HG03039 (cell line): ENCODE measurements around the gene TNRC18.

Source experiments
- ATAC-seq: cut with Tn5 transposase; IDR thresholded peaks from one replicate; pipeline ENCODE4 v1.9.1; 2021; ENCODE audit warnings: mild to moderate bottlenecking, moderate library complexity; ENCODE audit not compliant: unreplicated experiment

TNRC18 gene

GRCh38 chr7:5450549-5451327 is 27.1 kb upstream of the TNRC18 start:
- no peak for ATAC-seq

DNA sequence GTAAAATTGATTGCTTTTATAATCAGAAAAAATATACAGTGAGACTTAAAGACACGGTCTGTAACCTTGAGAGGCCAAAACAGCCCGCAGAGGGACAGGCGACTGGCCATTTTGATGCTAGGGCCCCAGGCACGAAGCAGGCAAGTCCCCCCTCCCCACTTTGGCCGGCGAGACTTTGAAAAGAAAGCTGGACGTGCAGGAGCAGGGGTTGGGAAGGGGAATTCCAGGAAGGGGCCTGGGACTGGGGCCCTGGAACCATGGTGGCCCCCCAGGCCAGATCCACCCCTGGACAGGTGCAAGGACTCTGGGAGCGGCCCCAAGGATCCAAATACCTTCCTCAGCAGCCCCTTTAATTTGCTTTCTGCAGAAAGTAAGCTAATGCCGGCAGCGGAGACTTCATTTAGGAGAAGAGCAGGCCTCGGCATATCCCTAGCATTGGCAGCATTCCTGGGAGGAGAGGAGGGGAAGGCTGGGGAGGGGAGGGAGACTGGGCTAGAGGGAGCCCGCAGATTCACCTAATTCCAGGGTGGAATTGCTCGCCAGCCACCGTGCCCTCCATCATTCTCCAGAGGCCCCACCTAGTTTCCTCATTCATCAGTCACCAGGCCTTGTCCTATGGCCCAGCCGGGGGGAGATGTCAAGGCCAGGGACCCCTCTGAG is 24.9 kb upstream of the TNRC18 start:
- ATAC-seq: no peak

GRCh38 chr7:5445981-5446594 is 22.5 kb upstream of the TNRC18 start:
- no peak for ATAC-seq

DNA sequence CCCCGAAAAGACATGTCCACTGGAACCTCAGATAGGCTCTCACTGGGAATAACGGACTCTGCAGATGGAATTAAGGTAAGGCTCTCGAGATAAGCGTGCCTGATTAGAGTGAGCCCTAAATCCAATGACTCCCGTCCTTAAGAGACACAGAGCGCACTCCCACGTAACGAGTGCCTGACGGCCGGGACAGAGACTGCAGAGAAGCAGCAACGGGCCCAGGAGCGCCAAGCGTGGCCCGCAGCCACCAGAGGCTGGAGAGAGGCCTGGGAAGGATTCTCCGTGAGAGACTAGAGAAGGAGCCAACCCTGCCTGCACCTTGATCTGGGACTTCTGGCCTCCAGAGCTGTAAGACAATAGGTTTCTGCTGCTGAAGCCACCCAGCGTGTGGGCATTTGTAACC is 20.0 kb upstream of the TNRC18 start:
- no peak for ATAC-seq

DNA sequence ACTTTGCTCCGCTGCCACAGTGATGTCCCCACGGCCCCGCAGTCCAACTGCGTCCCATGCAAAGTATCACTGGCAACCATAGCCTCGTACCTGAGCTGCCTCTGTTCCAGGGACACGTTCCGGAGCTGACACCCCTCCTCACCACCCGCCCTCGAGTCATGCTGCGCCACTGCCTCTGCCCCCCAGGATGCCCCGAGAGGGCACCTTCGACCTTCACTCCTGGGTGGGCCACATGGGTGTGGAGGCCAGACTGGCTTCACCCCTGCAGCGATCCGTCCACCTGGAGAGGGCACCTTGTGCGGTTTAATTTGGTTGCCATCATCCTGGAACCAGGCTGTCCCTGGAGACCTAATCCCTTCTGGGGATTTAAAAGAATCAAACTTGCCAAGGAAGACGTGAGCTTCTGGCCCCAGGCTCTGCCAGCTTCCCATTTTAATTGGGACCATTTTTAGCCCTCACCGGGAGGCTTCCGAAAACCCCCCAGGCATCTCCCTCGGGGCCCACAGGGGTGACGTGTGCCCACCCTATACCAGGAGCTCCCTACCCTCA is 19.2 kb upstream of the TNRC18 start:
- no peak for ATAC-seq

DNA sequence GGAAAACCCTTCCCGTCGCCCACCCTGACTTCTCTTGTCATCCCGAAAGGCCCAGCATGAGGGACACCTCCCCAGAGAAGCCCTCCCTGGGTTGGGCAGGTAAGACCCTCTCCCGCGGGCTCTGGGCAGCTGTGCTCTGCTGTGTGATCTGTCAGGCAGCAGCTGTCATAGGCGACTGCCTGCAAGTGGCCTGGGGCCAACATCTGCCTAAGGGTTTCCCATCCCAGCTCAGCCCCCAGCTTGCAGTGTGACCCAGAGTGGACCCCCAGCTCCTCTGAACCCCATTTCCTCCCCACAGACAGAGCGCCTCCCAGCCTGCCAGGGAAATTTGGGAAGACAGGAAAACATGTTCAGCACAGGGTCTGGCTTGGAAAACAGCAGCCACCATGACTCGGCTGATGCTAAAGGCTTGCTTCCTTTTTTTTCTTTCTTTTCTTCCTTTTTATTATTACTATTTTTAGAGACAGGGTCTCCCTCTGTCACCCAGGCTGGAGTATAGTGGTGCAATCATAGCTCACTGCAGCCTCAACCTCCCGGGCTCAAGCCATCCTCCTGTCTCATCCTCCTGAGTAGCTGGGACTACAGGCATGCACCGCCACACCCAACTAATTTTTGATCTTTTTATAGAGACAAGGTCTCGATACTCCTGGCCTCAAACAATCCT is 18.3 kb upstream of the TNRC18 start:
- ATAC-seq: no peak

DNA sequence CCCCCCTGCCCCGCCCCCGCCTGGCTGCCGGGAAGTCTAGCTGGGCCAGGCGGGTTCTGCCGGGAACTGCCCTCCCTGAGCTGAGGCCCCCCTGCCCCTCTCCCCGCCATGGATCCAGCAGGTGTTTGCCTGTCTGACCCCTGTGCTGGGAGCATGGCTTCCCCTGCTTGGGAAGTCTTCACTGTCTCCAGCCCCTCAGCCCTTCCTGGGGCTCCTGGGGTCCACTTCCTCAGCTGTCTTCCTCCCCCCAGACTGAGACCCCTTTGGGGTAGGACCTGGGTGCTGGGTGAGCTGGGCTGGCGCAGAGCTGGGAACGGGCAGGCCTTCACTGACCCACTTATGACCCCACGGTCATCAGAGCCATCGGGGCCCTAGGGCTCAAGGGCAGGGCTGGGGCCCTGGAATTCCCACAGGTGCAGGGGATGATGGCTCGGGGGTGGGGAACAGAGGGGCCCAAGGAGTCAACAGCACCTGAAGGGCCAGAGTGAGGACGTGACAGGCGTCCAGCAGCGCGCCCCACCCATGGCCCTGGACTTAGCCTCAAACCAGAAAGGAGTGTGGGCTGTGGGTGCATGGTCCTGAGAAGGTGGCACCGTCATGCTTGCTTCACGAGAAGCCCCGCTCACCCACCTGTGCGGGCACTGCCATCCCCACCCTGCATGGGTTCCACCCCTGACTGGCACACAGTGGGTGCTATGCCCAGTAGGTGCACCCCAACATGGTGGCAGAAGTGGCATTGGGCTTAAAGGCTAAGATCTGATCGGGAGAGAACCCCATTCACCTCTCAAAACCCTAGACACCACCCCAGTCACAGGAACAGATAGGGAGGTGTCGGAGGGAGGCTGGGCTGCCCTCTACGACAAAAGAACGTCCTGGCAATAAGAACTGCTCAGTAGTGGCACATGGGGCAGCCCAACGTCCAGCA is 16.2 kb upstream of the TNRC18 start:
- no peak for ATAC-seq

DNA sequence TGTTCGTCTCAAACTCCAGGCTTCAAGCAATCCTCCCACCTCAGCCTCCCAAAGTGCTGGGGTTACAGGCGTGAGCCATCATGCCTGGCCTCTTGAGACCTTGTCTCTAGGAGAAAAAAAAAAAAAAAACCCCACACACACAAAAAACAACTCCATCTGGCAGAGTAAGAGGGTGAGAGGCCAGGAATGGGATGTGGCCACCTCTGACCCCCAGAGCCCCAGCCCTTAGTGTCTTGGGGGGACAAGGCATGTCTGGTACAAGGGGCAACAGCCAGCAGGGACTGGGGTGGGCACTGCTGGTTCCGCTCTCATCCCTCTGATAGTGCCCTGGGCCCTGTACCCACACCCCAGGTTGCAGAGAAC is 15.6 kb upstream of the TNRC18 start:
- no peak for ATAC-seq

DNA sequence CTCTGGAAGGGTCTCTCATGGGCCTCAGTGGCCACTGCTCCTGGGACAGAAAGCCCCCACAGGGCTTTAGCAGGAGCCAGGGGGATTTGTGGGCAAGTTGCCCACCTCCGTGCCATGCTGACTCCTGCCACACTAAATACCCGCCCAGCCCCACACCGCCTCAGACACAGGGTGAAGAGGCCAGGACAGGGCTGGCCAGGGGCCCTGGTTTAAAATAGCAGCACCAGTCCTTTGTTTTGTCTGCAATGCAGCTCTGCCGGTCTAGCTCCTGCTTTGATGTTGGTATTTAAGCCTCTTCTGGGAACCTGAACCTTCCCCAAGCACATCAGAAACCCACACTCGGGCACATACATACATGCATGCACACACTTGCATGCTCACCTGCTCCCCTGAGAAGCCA is 14.4 kb upstream of the TNRC18 start:
- no peak for ATAC-seq

- no peak for ATAC-seq
These were observed 13.8 kb upstream of the TNRC18 start for GRCh38 chr7:5437348-5437892.

DNA sequence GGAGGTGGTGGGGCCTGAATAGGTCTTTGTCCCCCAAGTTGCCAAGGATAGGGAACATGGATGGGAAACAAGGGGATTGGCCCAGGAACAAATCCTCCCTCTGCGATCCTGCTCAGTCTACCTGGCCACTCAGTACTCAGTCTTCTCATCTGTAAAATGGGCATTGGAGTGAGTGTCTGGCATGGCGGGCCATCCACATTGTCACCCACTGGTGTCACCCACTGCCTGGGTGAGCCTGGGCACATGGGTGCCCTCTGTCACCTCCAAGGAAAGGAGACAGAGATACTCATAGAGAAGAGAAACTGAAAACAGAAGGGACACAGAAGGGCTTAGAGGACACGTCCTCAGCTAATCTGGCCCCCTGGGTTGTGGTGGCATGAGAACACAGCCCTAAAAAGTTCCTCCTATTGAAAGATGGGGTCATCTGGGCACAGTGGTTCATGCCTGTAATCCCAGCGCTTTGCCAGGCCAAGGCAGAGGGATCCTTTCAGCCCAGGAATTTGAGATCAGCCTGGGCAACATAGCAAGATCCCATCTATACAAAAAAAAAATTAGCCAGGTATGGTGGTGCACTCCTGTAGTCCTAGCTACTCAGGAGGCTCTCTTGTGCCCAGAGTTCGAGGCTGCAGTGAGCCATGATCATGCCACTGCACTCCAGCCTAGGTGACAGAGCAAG is 12.5 kb upstream of the TNRC18 start:
- no peak for ATAC-seq

GRCh38 chr7:5435291-5436002 is 11.8 kb upstream of the TNRC18 start:
- no peak for ATAC-seq

- no peak for ATAC-seq
These were observed 9.5 kb upstream of the TNRC18 start for GRCh38 chr7:5433181-5433580.

DNA sequence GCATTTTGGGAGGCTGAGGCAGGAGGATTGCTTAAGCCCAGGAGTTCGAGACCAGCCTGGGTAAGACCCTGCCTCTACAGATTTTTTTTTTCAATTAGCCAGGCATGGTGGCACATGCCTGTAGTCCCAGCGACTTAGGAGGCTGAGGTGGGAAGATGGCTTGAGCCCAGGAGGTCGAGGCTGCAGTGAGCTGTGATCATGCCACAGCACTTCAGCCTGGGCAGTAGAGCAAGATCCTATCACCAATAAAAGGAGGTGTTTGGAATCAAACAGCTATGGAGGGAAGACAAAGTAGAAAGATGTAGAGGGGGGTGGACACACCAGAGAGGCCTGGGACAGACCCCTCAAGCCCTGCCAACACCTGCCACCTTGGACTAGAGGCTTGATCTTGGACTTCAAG is 9.1 kb upstream of the TNRC18 start:
- no peak for ATAC-seq

DNA sequence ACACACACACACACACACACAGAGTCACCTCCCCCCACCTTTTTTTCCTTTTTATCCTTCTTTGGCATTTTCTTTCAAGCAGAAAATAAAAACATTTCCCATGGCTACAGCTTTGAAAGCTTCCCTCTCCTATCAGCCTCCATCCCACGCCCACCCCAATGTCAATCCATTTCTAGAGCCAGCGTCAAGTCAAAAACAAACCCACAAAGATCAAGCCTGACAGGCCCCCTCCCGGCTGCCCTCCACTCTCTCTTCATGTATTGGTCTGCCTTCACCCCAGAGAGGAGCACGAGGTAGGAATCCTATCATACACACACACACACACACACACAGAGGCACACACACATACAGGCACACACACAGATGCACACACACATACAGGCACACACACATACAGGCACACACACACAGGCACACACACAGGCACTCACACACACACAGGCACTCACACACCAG is 8.0 kb upstream of the TNRC18 start:
- ATAC-seq: no peak

DNA sequence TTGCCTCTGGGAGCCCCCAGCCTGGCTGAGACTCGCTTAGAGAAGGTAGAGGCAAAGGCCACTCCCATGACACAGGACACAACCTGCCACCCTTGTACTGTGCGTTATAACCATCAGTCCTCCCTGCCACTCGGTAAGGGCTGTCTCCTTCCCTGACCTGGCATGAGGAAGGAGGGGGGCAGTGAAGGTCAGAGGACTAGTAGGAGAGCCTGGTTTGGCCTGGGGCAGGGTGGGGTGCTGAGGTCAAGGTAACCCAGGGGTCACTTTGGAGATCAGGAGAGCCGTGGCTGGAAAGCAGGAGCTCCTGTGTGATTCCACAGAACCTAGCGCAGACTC is 6.9 kb upstream of the TNRC18 start:
- no peak for ATAC-seq

DNA sequence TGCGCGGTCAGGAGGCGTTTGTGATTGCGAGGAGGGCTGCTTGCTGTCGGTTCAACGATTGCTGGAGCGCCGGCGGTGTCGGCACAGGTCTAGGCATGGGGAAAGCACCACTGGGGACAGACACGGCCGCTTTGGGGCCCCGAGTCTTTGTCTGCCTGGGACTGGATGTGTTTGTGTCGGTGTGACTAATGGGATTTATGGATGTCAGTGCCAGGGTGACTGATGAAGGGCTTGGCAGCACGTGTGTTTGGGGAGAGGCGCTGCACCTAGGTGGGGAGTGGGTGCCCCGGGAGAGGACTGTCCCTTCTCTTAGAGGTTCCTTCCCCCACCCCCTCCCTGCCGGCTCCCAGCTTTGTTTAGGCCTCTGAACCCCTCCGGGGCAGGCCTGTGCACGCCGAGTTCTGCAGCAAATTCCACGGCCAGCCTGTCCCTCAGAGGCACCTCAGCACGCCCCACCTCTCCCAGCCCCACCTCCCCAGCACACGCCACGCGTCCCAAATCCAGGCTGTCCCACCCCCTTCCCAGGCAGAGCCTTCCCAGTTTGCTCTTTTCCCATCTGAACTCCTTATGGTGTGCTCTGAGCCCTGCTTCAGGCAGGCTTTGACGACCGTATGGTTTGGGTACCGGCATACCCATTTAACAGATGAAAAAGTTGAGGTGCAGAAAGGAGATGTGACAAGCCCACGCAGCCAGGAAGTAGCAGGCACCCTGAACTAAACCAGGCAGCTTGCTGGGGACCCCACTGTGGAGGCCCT is 6.4 kb upstream of the TNRC18 start:
- no peak for ATAC-seq

GRCh38 chr7:5429253-5429856 is 5.7 kb upstream of the TNRC18 start:
- no peak for ATAC-seq
